Stomach (tissue), 4 donors: Measurements from ENCODE around the gene MED13L.

Experiments
- CTCF ChIP-seq, 7 experiments: fragments of 450-650 bp in 4 of 7; fragments of 200-600 bp in 3 of 7; sonication (generic) in 3 of 7; IDR thresholded peaks; one replicate each; pipeline ENCODE4 v1.5.1; 2016 to 2019; ENCODE audit warnings: antibody characterized with exemption in 7 of 7, control low read depth in 2 of 7, mild to moderate bottlenecking in 1 of 7
- EP300 ChIP-seq: sonication (generic); formaldehyde crosslinking; IDR thresholded peaks from one replicate; pipeline ENCODE4 v1.6.1; 2017; ENCODE audit warnings: antibody characterized with exemption
- POLR2A ChIP-seq, 4 donors: fragments of 450-650 bp; IDR thresholded peaks; one replicate each; pipeline ENCODE4 v1.6.1; 2016; ENCODE audit warnings: antibody characterized with exemption in 4 of 4, control low read depth in 2 of 4, mild to moderate bottlenecking in 1 of 4, moderate library complexity in 1 of 4
- POLR2AphosphoS5 ChIP-seq, 3 donors: sonication (generic); formaldehyde crosslinking; IDR thresholded peaks; one replicate each; pipeline ENCODE4 v1.6.1; 2016; ENCODE audit warnings: antibody characterized with exemption in 3 of 3

- TF ChIP-seq POLR2AphosphoS5 (IDR thresholded peaks at IDR 0.05), result no peak
- no peak for TF ChIP-seq CTCF (IDR thresholded peaks at IDR 0.05)
- TF ChIP-seq EP300, result no peak
- no peak for TF ChIP-seq POLR2A (IDR thresholded peaks at IDR 0.05)
These were observed 13.6 kb downstream of the MED13L start for GRCh38 chr12:116263844-116264243.
